ENCODE results near the gene RAB1B. TPM values are rescaled to one million over a fixed set of nuclear protein-coding genes. Genes with fewer than 3 reads are reported as not detected.
"Not testable (repeated sequence)": the region's sequence is repeated elsewhere in the genome, so short reads cannot be mapped to it uniquely, and the experiment has no call there.

Gene RAB1B
- total RNA-seq, 1 donor from 2014 or later = 72.7 TPM

DNA sequence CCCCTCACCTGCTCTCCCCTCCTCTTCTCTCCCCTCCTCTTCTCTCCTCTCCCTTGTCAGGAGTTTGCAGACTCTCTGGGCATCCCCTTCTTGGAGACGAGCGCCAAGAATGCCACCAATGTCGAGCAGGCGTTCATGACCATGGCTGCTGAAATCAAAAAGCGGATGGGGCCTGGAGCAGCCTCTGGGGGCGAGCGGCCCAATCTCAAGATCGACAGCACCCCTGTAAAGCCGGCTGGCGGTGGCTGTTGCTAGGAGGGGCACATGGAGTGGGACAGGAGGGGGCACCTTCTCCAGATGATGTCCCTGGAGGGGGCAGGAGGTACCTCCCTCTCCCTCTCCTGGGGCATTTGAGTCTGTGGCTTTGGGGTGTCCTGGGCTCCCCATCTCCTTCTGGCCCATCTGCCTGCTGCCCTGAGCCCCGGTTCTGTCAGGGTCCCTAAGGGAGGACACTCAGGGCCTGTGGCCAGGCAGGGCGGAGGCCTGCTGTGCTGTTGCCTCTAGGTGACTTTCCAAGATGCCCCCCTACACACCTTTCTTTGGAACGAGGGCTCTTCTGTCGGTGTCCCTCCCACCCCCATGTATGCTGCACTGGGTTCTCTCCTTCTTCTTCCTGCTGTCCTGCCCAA, 7.7 kb downstream of the RAB1B start:
- Histone ChIP-seq H3K4me3 (no peak overlapping the region), H3K9me3 (no peaks in the 10 kb centered on the region), H3K27ac (no peak overlapping the region), H3K27me3 (no peaks in the 10 kb centered on the region), H3K4me1 (peaks cover 34% of the 10 kb centered on the region), H3K36me3 (peaks cover 0 to 50% of the 10 kb centered on the region in 2 donors)
- TF ChIP-seq POLR2A (IDR thresholded peaks at IDR 0.05) (no peak), POLR2AphosphoS5 (IDR thresholded peaks at IDR 0.05; ENCODE audit: insufficient read depth in 1 of 2, low read depth in 1 of 2) (no peak)
- TF ChIP-seq, protein P1, sequence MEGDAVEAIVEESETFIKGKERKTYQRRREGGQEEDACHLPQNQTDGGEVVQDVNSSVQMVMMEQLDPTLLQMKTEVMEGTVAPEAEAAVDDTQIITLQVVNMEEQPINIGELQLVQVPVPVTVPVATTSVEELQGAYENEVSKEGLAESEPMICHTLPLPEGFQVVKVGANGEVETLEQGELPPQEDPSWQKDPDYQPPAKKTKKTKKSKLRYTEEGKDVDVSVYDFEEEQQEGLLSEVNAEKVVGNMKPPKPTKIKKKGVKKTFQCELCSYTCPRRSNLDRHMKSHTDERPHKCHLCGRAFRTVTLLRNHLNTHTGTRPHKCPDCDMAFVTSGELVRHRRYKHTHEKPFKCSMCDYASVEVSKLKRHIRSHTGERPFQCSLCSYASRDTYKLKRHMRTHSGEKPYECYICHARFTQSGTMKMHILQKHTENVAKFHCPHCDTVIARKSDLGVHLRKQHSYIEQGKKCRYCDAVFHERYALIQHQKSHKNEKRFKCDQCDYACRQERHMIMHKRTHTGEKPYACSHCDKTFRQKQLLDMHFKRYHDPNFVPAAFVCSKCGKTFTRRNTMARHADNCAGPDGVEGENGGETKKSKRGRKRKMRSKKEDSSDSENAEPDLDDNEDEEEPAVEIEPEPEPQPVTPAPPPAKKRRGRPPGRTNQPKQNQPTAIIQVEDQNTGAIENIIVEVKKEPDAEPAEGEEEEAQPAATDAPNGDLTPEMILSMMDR (IDR thresholded peaks at IDR 0.05) = no peak
- intact Hi-C loops (cut with DNase I) = no loop called here
- DNase-seq (ENCODE audit: extremely low spot score in 2 of 2) = no peak

DNA sequence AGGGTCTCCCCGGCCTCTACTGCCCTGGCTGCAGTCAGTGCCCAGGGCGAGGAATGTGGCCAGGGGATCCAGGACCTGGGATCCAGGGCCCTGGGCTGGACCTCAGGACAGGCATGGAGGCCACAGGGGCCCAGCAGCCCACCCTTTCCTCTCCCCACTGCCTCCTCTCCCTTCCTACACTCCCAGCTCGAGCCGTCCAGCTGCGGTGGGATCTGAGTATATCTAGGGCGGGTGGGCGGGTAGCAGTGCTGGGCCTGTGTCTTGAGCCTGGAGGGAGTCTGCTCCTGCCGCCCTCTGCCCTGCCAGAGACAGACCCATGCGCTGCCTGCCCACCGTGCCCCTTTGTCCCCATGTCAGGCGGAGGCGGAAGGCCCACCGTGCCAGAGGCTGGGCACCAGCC, 8.2 kb downstream of the RAB1B start:
- Histone ChIP-seq H3K36me3 (peaks cover 0 to 49% of the 10 kb centered on the region in 2 donors), H3K4me1 (peaks cover 30% of the 10 kb centered on the region)
- H3K9me3 ChIP-seq; intact Hi-C loops (cut with DNase I); DNase-seq (ENCODE audit: extremely low spot score in 2 of 2); H3K4me3 ChIP-seq; H3K27ac ChIP-seq; H3K27me3 ChIP-seq: not testable (repeated sequence)

DNA sequence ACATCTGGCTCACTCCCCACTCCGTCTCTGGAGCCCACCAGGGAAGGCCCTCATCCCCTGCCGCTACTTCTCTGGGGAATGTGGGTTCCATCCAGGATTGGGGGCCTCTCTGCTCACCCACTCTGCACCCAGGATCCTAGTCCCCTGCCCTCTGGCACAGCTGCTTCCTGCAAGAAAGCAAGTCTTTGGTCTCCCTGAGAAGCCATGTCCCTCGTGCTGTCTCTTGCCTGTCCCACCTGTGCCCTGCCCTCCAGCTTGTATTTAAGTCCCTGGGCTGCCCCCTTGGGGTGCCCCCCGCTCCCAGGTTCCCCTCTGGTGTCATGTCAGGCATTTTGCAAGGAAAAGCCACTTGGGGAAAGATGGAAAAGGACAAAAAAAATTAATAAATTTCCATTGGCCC, 8.6 kb downstream of the RAB1B start:
- DNase-seq (ENCODE audit: extremely low spot score in 2 of 2); H3K27ac ChIP-seq; H3K9me3 ChIP-seq; H3K4me3 ChIP-seq; intact Hi-C loops (cut with DNase I); H3K27me3 ChIP-seq: not testable (repeated sequence)
- Histone ChIP-seq H3K4me1 (peaks cover 30% of the 10 kb centered on the region), H3K36me3 (peaks cover 0 to 44% of the 10 kb centered on the region in 2 donors)

DNA sequence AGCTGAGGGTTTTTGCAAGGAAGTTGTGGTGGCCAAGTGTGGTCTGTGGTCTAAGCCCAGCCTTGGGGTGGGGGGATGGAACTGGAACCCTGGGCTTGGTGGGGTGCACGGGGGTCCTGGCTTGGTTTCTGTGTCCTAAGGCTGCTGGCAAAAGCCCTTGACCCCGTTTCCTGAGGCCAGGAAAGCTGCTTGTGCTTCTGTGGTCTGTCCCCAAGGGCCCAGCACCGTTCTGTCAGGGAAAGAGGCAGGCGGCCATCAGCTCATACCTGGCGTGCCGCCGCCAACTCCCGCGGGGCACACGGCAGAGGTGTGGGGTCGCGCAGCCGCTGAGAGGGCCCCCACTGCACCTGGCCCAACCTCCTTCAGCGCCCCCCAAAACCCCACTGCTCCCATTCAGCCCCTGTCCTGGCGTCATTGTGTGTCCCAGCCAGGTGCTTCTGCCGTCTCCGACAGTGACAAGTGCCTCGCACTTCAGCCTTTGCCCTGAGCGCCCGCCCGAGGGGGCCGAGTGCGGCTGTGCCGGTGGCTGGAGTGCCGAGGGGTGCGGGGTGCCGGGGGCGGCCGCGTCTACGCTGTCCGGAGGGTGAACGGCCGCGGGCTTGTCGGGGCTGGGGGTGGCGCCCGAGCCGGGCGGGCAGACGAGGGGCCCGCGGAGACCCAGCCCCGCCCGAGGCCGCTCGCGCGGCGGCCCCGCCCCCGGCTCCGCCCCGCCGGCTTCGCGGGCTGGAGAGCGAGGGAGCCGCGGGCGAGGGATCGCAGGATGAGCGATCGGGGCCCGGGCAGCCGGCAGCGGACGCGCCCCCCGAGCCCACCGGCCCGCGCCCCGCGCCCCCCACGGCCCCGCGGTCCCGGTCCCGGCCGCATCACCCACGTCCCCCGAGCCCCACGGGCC, 9.3 kb downstream of the RAB1B start, which contains the start of gene CNIH2:
Gene CNIH2 (plus strand): TSS at position 705 of the 892 bp plus-strand sequence. CDS start 282 bp downstream, outside the sequence.
- TF ChIP-seq POLR2A (IDR thresholded peaks at IDR 0.05) = no peak
- TF ChIP-seq POLR2AphosphoS5 (IDR thresholded peaks at IDR 0.05; ENCODE audit: insufficient read depth in 1 of 2, low read depth in 1 of 2) = peak in 1 of 2 donors; percentile 11
- TF ChIP-seq, protein P1 (IDR thresholded peaks at IDR 0.05) = no peak
- H3K4me1 ChIP-seq = peaks cover 37% of the 10 kb centered on the region
- peak within 1 kb of the TSS; percentile 33 to 50 for H3K4me3 ChIP-seq
- no peaks in the 10 kb centered on the region for H3K9me3 ChIP-seq
- H3K27ac ChIP-seq = peak within 1 kb of the TSS; percentile 56
- no peak for DNase-seq (ENCODE audit: extremely low spot score in 2 of 2)
- intact Hi-C loops (cut with DNase I) = no loop called here
- H3K27me3 ChIP-seq = no peaks in the 10 kb centered on the region
- H3K36me3 ChIP-seq = peaks cover 0 to 38% of the 10 kb centered on the region in 2 donors

DNA sequence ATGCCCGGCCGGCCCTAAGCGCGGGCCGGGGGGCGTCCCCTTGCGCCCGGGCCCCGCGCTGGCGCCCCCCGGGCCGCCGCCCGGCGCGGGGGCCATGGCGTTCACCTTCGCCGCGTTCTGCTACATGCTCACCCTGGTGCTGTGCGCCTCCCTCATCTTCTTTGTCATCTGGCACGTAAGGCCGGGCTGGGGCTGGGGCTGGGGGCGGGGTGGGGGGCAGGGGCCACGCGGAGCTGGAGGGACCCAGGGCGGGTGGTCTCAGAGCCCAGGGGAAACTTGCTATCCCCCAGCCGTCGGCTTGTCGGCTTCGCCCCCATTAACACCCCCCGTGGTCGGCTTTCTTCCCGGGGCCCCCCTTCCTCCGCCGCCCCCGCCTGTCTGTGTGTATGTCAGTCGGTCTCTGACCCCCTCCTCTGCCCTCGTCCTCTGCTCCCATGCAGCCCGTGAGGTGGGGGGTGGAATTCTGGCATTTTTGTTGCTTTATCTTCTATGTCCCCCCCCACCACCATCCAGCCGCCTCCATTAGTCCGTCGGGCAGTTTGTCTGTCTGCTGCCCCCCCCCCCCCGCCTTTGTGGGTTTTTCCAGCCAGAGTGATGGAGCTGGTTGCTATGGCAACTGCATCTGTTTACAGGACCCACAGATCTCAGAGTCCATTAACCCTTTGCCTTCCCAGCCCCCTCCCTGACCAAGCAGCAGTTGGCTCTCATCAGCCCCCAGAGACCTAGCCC, 10.1 kb downstream of the RAB1B start:
- peaks cover 0 to 30% of the 10 kb centered on the region in 2 donors for H3K36me3 ChIP-seq
- peak overlapping the region; percentile 10 to 50 for H3K4me3 ChIP-seq
- no peaks in the 10 kb centered on the region for H3K9me3 ChIP-seq
- intact Hi-C loops (cut with DNase I) = no loop called here
- TF ChIP-seq POLR2A (IDR thresholded peaks at IDR 0.05) (no peak), POLR2AphosphoS5 (IDR thresholded peaks at IDR 0.05; ENCODE audit: insufficient read depth in 1 of 2, low read depth in 1 of 2) (no peak)
- TF ChIP-seq, protein P1 (IDR thresholded peaks at IDR 0.05) = no peak
- DNase-seq (ENCODE audit: extremely low spot score in 2 of 2) = no peak
- H3K27me3 ChIP-seq = no peaks in the 10 kb centered on the region
- peaks cover 36% of the 10 kb centered on the region for H3K4me1 ChIP-seq
- H3K27ac ChIP-seq = no peak overlapping the region

All from vagina (tissue), 2 donors.